ENCODE results near the gene TNIP1.
A peak's percentile ranks its signal among the peaks of the same experiment; 100 is the strongest.

TNIP1 gene

GRCh38 chr5:151001436-151001835, 79.4 kb downstream of the TNIP1 start:
- no peak for DNase-seq (ENCODE audit: low read depth)

GRCh38 chr5:150999704-151000442, 81.0 kb downstream of the TNIP1 start:
- DNase-seq (ENCODE audit: low read depth) = peak; percentile 35

DNA sequence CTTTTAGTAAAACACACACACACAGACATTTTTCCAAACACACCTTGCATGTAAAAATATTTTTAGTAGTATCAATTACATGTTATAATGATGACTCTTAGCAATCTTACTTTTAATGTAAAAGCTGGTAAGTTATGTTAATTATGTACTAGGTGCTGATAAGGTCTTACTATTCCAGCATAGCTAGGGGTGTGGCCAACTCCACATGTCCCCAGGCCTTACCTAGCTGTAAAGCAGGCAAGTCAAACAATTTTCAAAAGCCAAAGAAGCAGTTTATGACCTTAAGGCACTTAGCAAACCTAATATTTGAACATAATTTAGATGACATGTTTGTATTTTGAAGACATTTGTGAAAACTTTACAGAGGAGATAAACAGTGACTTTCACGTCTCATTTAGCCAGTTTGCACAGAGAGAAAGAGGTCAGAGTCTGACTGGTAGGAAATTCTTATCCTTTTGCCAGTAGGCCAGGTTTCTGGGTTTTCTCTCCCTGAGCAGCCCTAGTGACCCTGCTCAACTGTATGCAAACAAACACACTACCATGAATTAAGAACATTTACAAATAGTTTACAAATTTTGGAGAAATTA, 86.9 kb downstream of the TNIP1 start:
- DNase-seq (ENCODE audit: low read depth) = no peak

- no peak for DNase-seq (ENCODE audit: low read depth)
Observed at GRCh38 chr5:150993422-150993821, 87.4 kb downstream of the TNIP1 start.

GRCh38 chr5:150992705-150993104, 88.1 kb downstream of the TNIP1 start:
- DNase-seq (ENCODE audit: low read depth) = no peak

- no peak for DNase-seq (ENCODE audit: low read depth)
Observed at GRCh38 chr5:150989695-150990094, 91.1 kb downstream of the TNIP1 start.

DNA sequence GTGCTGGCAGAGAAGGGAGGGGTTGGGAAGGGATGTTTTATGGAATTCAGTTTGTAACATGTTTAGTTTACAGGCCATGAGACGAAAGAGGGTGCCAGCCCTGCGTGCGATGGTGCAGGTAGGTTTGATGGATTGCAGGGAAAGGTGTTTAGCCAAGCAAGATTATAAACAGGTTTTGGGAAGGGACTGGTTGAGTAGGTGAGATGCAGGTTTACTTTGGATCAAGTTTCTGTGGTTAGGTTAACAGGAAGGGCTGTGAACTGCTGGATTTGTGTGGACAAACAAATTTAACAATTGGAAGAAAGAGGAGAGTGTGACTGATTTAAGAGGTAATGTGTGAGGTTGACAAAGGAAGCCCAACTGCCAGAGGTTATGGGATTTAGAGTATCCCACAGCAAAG, 93.1 kb downstream of the TNIP1 start:
- DNase-seq (ENCODE audit: low read depth) = no peak

All from fibroblast of gingiva (primary cell).